ENCODE measurements around the gene C16orf96. TPM values are rescaled to one million over a fixed set of nuclear protein-coding genes. Genes with fewer than 3 reads are reported as not detected.

The C16orf96 gene
- total RNA-seq, 4 donors from 2014 or later: 0.19 to 0.36 TPM; not detected in 2

- DNase-seq (ENCODE audit: low spot score): no peak
- no peak for ATAC-seq (ENCODE audit: low FRiP score)
- TF ChIP-seq, protein P1, sequence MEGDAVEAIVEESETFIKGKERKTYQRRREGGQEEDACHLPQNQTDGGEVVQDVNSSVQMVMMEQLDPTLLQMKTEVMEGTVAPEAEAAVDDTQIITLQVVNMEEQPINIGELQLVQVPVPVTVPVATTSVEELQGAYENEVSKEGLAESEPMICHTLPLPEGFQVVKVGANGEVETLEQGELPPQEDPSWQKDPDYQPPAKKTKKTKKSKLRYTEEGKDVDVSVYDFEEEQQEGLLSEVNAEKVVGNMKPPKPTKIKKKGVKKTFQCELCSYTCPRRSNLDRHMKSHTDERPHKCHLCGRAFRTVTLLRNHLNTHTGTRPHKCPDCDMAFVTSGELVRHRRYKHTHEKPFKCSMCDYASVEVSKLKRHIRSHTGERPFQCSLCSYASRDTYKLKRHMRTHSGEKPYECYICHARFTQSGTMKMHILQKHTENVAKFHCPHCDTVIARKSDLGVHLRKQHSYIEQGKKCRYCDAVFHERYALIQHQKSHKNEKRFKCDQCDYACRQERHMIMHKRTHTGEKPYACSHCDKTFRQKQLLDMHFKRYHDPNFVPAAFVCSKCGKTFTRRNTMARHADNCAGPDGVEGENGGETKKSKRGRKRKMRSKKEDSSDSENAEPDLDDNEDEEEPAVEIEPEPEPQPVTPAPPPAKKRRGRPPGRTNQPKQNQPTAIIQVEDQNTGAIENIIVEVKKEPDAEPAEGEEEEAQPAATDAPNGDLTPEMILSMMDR (IDR thresholded peaks at IDR 0.05): no peak
Observed at GRCh38 chr16:4533490-4533889, 22.6 kb upstream of the C16orf96 start.

DNA sequence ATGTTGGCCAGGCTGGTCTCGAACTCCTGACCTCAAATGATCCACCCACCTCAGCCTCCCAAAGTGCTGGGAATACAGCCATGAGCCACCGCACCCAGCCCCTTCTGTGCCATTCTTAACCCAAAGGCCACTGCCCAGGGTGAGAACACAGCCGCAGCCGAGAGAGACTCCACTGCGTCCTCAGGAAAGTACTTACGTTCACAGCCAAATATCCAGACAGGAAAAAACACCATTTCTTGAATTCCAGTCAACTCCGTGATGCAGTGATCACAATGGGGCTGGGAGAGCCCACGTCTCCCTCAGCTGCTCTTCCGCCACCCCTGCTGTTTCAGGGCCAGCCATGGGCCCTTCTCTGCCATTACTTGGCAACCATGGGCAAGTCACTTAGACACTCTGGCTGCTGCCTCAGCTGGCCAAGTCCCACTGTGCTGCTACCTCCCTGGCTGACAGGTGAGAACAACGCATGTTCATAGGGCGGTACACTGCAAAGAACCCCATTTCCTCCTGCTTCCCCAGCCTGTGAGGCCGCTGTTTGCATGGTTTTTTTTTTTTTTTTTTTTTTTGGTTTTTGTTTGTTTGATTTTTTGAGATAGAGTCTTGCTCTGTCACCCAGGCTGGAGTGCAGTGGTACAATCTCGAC, 21.9 kb upstream of the C16orf96 start:
- TF ChIP-seq, protein P1 (IDR thresholded peaks at IDR 0.05): no peak
- DNase-seq (ENCODE audit: low spot score): no peak
- ATAC-seq (ENCODE audit: low FRiP score): no peak

GRCh38 chr16:4535627-4536108, 20.5 kb upstream of the C16orf96 start:
- ATAC-seq (ENCODE audit: low FRiP score) (no peak), DNase-seq (ENCODE audit: low spot score) (no peak)
- TF ChIP-seq, protein P1 (IDR thresholded peaks at IDR 0.05): no peak

- DNase-seq (ENCODE audit: low spot score) (no peak), ATAC-seq (ENCODE audit: low FRiP score) (no peak)
- TF ChIP-seq, protein P1 (IDR thresholded peaks at IDR 0.05): no peak
Observed at GRCh38 chr16:4536391-4537106, 19.6 kb upstream of the C16orf96 start.

- DNase-seq (ENCODE audit: low spot score): no peak
Observed at GRCh38 chr16:4537376-4538343, 18.5 kb upstream of the C16orf96 start.

More at GRCh38 chr16:4537376-4538343, 18.5 kb upstream of the C16orf96 start:
- peak; percentile 43 for ATAC-seq (ENCODE audit: low FRiP score)
- TF ChIP-seq, protein P1 (IDR thresholded peaks at IDR 0.05): no peak
